Activated CD4-positive, CD25-positive, alpha-beta regulatory T cell treated with anti-CD3 and anti-CD28 coated beads, Interleukin-2, amount 50 U/mL, for 72 hours (primary cell): ENCODE data around the gene PAQR7.
"Not testable (repeated sequence)": the region's sequence is repeated elsewhere in the genome, so short reads cannot be mapped to it uniquely, and the experiment has no call there.

Source experiments
- DNase-seq: peaks from one replicate; pipeline ENCODE4 v3.0.0; 2021

The PAQR7 gene

GRCh38 chr1:25839808-25840207 lies 35.7 kb downstream of the PAQR7 start:
- not testable (repeated sequence) for DNase-seq

GRCh38 chr1:25837262-25837875 lies 38.1 kb downstream of the PAQR7 start:
- DNase-seq = no peak

- DNase-seq = no peak
Observed at GRCh38 chr1:25836695-25837094, 38.8 kb downstream of the PAQR7 start.

GRCh38 chr1:25834894-25835293 lies 40.6 kb downstream of the PAQR7 start:
- no peak for DNase-seq

- DNase-seq = no peak
Observed at GRCh38 chr1:25833158-25833557, 42.4 kb downstream of the PAQR7 start.

- DNase-seq = no peak
Observed at GRCh38 chr1:25832336-25833037, 43.0 kb downstream of the PAQR7 start.

- no peak for DNase-seq
Observed at GRCh38 chr1:25831569-25832196, 43.8 kb downstream of the PAQR7 start.

- no peak for DNase-seq
Observed at GRCh38 chr1:25829046-25829445, 46.5 kb downstream of the PAQR7 start.

- no peak for DNase-seq
Observed at GRCh38 chr1:25828491-25828890, 47.0 kb downstream of the PAQR7 start.

- DNase-seq = no peak
Observed at GRCh38 chr1:25826571-25826970, 48.9 kb downstream of the PAQR7 start.

GRCh38 chr1:25825605-25826004 lies 49.9 kb downstream of the PAQR7 start:
- DNase-seq = no peak

- DNase-seq = no peak
Observed at GRCh38 chr1:25821630-25822091, 53.8 kb downstream of the PAQR7 start.

GRCh38 chr1:25821112-25821476 lies 54.4 kb downstream of the PAQR7 start:
- DNase-seq = no peak

- DNase-seq = peak; percentile 66
Observed at GRCh38 chr1:25820247-25821111, 55.0 kb downstream of the PAQR7 start.

GRCh38 chr1:25819491-25820246 lies 55.8 kb downstream of the PAQR7 start, which contains the start of gene MTFR1L:
MTFR1L (plus strand) TSS chr1:25819954; CDS start chr1:25823105, 3,151 bp downstream.
- peak; percentile 94 for DNase-seq

- no peak for DNase-seq
Observed at GRCh38 chr1:25818569-25818968, 56.9 kb downstream of the PAQR7 start.

GRCh38 chr1:25817840-25818501 lies 57.5 kb downstream of the PAQR7 start:
- no peak for DNase-seq

GRCh38 chr1:25816112-25816718 lies 59.3 kb downstream of the PAQR7 start:
- DNase-seq = peak; percentile 21

GRCh38 chr1:25815208-25816111 lies 60.0 kb downstream of the PAQR7 start:
- DNase-seq = no peak

- no peak for DNase-seq
Observed at GRCh38 chr1:25814549-25815087, 60.9 kb downstream of the PAQR7 start.
